Activated CD4-positive, alpha-beta memory T cell treated with anti-CD3 and anti-CD28 coated beads, Interleukin-2, amount 10 ng/mL, durations not matched to agents 7 days and 5 days (primary cell): ENCODE measurements around the gene TUBGCP4. TPM values are rescaled to one million over a fixed set of nuclear protein-coding genes. Genes with fewer than 3 reads are reported as not detected.
A peak's percentile ranks its signal among the peaks of the same experiment; 100 is the strongest.

ENCODE experiments used
- CTCF ChIA-PET: fragments of 350-600 bp; sonication (Branson Sonifier 250); formaldehyde crosslinking; loops from one replicate; lab custom pipeline; 2021; ENCODE audit warnings: antibody characterized with exemption, inconsistent platforms; lab: Charles Lee
- POLR2A ChIA-PET: fragments of 350-600 bp; sonication (Branson Sonifier 250); formaldehyde crosslinking; loops from one replicate; lab custom pipeline; 2021; ENCODE audit warnings: antibody characterized with exemption; lab: Charles Lee
- DNase-seq: peaks from one replicate; pipeline ENCODE4 v3.0.0-alpha.2; 2020
- H3K27ac Mint-ChIP-seq: one replicate; pipeline ENCODE4 v1.8.0; 2021; ENCODE audit warnings: mild to moderate bottlenecking, mixed read lengths
- H3K27me3 Mint-ChIP-seq: one replicate; pipeline ENCODE4 v1.8.0; 2021; ENCODE audit warnings: mixed read lengths
- H3K36me3 Mint-ChIP-seq: one replicate; pipeline ENCODE4 v1.8.0; 2021; ENCODE audit warnings: low read depth, mixed read lengths
- H3K4me1 Mint-ChIP-seq: one replicate; pipeline ENCODE4 v1.8.0; 2021; ENCODE audit warnings: mixed read lengths
- H3K4me3 Mint-ChIP-seq: one replicate; pipeline ENCODE4 v1.8.0; 2021; ENCODE audit warnings: mild to moderate bottlenecking, mixed read lengths
- H3K9me3 Mint-ChIP-seq: one replicate; pipeline ENCODE4 v1.8.0; 2021; ENCODE audit warnings: mixed read lengths
- total RNA-seq, 2 experiments: library from RNA; stranded (reverse); gene quantifications; one replicate each; pipeline ENCODE4 v1.2.3, GENCODE V29; 2021

Gene TUBGCP4
- total RNA-seq, 2 experiments from 2014 or later = 30.4 to 34.7 TPM

- POLR2A ChIA-PET = no interaction called here
- peaks cover 7% of the 10 kb centered on the region for H3K36me3 Mint-ChIP-seq
These were observed 68.4 kb downstream of the TUBGCP4 start for GRCh38 chr15:43439268-43439667.

GRCh38 chr15:43440721-43441281 is 69.9 kb downstream of the TUBGCP4 start:
- no peak overlapping the region for H3K4me3 Mint-ChIP-seq
- H3K36me3 Mint-ChIP-seq = peaks cover 12% of the 10 kb centered on the region
- POLR2A ChIA-PET = interaction anchor here (0.5 to 2.9 kb wide), 11 partner anchors 9 to 94 kb away, joined by 3 to 24 read pairs (median 3); partner anchors contain the start of genes TP53BP1, TUBGCP4 and ZSCAN29

More at GRCh38 chr15:43439268-43439667, 68.4 kb downstream of the TUBGCP4 start:
- DNase-seq = no peak
- Mint-ChIP-seq H3K27me3 (no peaks in the 10 kb centered on the region), H3K27ac (no peak overlapping the region), H3K4me1 (peaks cover 11% of the 10 kb centered on the region), H3K4me3 (no peak overlapping the region), H3K9me3 (no peaks in the 10 kb centered on the region)
- CTCF ChIA-PET = interaction anchor here (0.6 to 3.5 kb wide), 4 partner anchors 37 to 74 kb away, joined by 3 to 74 read pairs (median 8); partner anchors contain the start of gene TP53BP1

GRCh38 chr15:43441316-43441715 is 70.4 kb downstream of the TUBGCP4 start:
- ChIA-PET CTCF (interaction anchor here (0.8 to 3.5 kb wide), 16 partner anchors 10 to 329 kb away, joined by 3 to 74 read pairs (median 4); partner anchors contain the start of gene TP53BP1), POLR2A (interaction anchor here (0.5 to 2.9 kb wide), 9 partner anchors 9 to 93 kb away, joined by 3 to 24 read pairs (median 3); partner anchors contain the start of genes TP53BP1, TUBGCP4 and ZSCAN29)
- no peaks in the 10 kb centered on the region for H3K27me3 Mint-ChIP-seq
- no peak for DNase-seq
- peak overlapping the region; percentile 89 for H3K27ac Mint-ChIP-seq
- H3K4me1 Mint-ChIP-seq = peaks cover 11% of the 10 kb centered on the region
- H3K4me3 Mint-ChIP-seq = no peak overlapping the region
- H3K9me3 Mint-ChIP-seq = no peaks in the 10 kb centered on the region
- peaks cover 13% of the 10 kb centered on the region for H3K36me3 Mint-ChIP-seq

More at GRCh38 chr15:43440721-43441281, 69.9 kb downstream of the TUBGCP4 start:
- Mint-ChIP-seq H3K9me3 (no peaks in the 10 kb centered on the region), H3K4me1 (peaks cover 11% of the 10 kb centered on the region), H3K27me3 (no peaks in the 10 kb centered on the region), H3K27ac (peak overlapping the region; percentile 89)
- peak; percentile 58 for DNase-seq
- CTCF ChIA-PET = interaction anchor here (0.8 to 3.5 kb wide), 17 partner anchors 10 to 329 kb away, joined by 3 to 74 read pairs (median 4); partner anchors contain the start of gene TP53BP1

- Mint-ChIP-seq H3K4me1 (peaks cover 10% of the 10 kb centered on the region), H3K36me3 (peaks cover 7% of the 10 kb centered on the region), H3K27me3 (no peaks in the 10 kb centered on the region), H3K4me3 (no peak overlapping the region), H3K9me3 (no peaks in the 10 kb centered on the region), H3K27ac (no peak overlapping the region)
- ChIA-PET POLR2A (no interaction called here), CTCF (no interaction called here)
- no peak for DNase-seq
These were observed 75.4 kb downstream of the TUBGCP4 start for GRCh38 chr15:43446344-43446743.

- Mint-ChIP-seq H3K27me3 (no peaks in the 10 kb centered on the region), H3K9me3 (no peaks in the 10 kb centered on the region), H3K27ac (no peak overlapping the region), H3K4me1 (peaks cover 6% of the 10 kb centered on the region), H3K4me3 (no peak overlapping the region), H3K36me3 (peaks cover 6% of the 10 kb centered on the region)
- ChIA-PET CTCF (no interaction called here), POLR2A (interaction anchor here (1.0 kb wide), 1 partner anchor 9 kb away, joined by 4 read pairs; no protein-coding TSS in a partner anchor)
- no peak for DNase-seq
These were observed 79.1 kb downstream of the TUBGCP4 start for GRCh38 chr15:43449981-43450380.

Other genes starting within 250 kb of the TUBGCP4 start
- gene TMEM62, start 237.5 kb upstream of the TUBGCP4 start, total RNA-seq = 10 to 100 TPM; 24.2 to 24.9 TPM
- 100 to 1,000 TPM; 103 to 108 TPM for gene CCNDBP1, start 185.7 kb upstream of the TUBGCP4 start, total RNA-seq
- gene EPB42, start 150.1 kb upstream of the TUBGCP4 start, total RNA-seq = not detected
- under 1 TPM; 0.20 to 0.28 TPM for gene TGM5, start 104.2 kb upstream of the TUBGCP4 start, total RNA-seq
- not detected for gene TGM7, start 68.8 kb upstream of the TUBGCP4 start, total RNA-seq
- gene LCMT2, start 40.5 kb upstream of the TUBGCP4 start, total RNA-seq = 1 to 10 TPM; 8.9 to 9.5 TPM
- gene ZSCAN29, start 58 bp upstream of the TUBGCP4 start, total RNA-seq = 10 to 100 TPM; 29.4 to 30.1 TPM
- gene TP53BP1, start 122.1 kb downstream of the TUBGCP4 start, total RNA-seq = 10 to 100 TPM; 26.6 to 28.1 TPM
- 1 to 10 TPM; 8.7 to 9.3 TPM for gene MAP1A, start 146.5 kb downstream of the TUBGCP4 start, total RNA-seq
- 10 to 100 TPM; 28.2 to 33.0 TPM for gene PPIP5K1, start 219.1 kb downstream of the TUBGCP4 start, total RNA-seq
- not detected for gene CKMT1B, start 222.9 kb downstream of the TUBGCP4 start, total RNA-seq
- gene STRC, start 247.7 kb downstream of the TUBGCP4 start, total RNA-seq = under 1 TPM; 0.45 to 0.75 TPM